ENCODE data around the gene ART4.

ART4 gene, protein sequence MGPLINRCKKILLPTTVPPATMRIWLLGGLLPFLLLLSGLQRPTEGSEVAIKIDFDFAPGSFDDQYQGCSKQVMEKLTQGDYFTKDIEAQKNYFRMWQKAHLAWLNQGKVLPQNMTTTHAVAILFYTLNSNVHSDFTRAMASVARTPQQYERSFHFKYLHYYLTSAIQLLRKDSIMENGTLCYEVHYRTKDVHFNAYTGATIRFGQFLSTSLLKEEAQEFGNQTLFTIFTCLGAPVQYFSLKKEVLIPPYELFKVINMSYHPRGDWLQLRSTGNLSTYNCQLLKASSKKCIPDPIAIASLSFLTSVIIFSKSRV

GRCh38 chr12:14843425-14843887 is at the start of gene ART4:
Gene ART4, minus strand, starts transcription at chr12:14843526. Its CDS starts 413 bp downstream, at chr12:14843113.
- peaks cover 6 to 22% of the 10 kb centered on the region in 2 donors for H3K4me1 Mint-ChIP-seq
- no peaks in the 10 kb centered on the region for H3K9me3 Mint-ChIP-seq
- peaks cover 0 to 1% of the 10 kb centered on the region in 2 donors for H3K36me3 Mint-ChIP-seq
- H3K27me3 Mint-ChIP-seq, result peaks cover 0 to 2% of the 10 kb centered on the region in 2 donors
- H3K4me3 Mint-ChIP-seq, result no peak within 1 kb of the TSS
- H3K27ac Mint-ChIP-seq, result no peak within 1 kb of the TSS
- DNase-seq (no peak), ATAC-seq (replicated peaks) (no peak)

GRCh38 chr12:14892726-14893505 is 49.6 kb upstream of the ART4 start:
- H3K4me1 Mint-ChIP-seq, result no peaks in the 10 kb centered on the region
- no peaks in the 10 kb centered on the region for H3K9me3 Mint-ChIP-seq
- H3K36me3 Mint-ChIP-seq, result no peaks in the 10 kb centered on the region
- DNase-seq (no peak), ATAC-seq (replicated peaks) (no peak)
- no peak overlapping the region for H3K27ac Mint-ChIP-seq
- no peak overlapping the region for H3K4me3 Mint-ChIP-seq
- peaks cover 11% of the 10 kb centered on the region in 2 donors for H3K27me3 Mint-ChIP-seq

DNA sequence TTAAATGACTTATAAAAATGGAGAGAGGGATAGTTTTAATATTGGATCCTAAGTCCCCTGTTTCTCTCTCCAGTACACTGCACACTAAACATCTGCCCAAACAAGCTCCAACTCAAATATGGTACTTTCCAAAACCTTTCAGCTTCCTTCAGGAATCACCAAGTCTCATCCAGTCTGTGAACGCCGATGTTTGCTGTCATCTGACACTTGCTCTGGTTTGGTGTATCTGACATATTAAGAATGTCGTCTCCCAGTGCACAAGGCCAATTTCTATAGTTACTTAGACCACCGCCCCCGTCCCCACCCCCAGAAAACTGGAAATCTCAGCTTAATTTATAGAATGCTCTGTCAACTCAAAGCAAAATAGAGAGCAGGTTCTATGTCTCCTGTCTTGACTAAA is 47.4 kb upstream of the ART4 start:
- peaks cover 19% of the 10 kb centered on the region in 2 donors for H3K27me3 Mint-ChIP-seq
- no peak for ATAC-seq (replicated peaks)

GRCh38 chr12:14886271-14886670 is 42.9 kb upstream of the ART4 start:
- no peak overlapping the region for H3K27ac Mint-ChIP-seq
- H3K36me3 Mint-ChIP-seq, result no peaks in the 10 kb centered on the region
- H3K27me3 Mint-ChIP-seq, result peaks cover 22 to 24% of the 10 kb centered on the region in 2 donors
- no peak overlapping the region for H3K4me3 Mint-ChIP-seq
- H3K4me1 Mint-ChIP-seq, result peaks cover 15 to 32% of the 10 kb centered on the region in 2 donors
- DNase-seq (no peak), ATAC-seq (replicated peaks) (no peak)
- no peaks in the 10 kb centered on the region for H3K9me3 Mint-ChIP-seq

More for the DNA sequence above, 47.4 kb upstream of the ART4 start:
- H3K9me3 Mint-ChIP-seq, result no peaks in the 10 kb centered on the region
- peaks cover 6 to 11% of the 10 kb centered on the region in 2 donors for H3K4me1 Mint-ChIP-seq
- DNase-seq, result no peak
- no peaks in the 10 kb centered on the region for H3K36me3 Mint-ChIP-seq
- no peak overlapping the region for H3K4me3 Mint-ChIP-seq
- no peak overlapping the region for H3K27ac Mint-ChIP-seq

DNA sequence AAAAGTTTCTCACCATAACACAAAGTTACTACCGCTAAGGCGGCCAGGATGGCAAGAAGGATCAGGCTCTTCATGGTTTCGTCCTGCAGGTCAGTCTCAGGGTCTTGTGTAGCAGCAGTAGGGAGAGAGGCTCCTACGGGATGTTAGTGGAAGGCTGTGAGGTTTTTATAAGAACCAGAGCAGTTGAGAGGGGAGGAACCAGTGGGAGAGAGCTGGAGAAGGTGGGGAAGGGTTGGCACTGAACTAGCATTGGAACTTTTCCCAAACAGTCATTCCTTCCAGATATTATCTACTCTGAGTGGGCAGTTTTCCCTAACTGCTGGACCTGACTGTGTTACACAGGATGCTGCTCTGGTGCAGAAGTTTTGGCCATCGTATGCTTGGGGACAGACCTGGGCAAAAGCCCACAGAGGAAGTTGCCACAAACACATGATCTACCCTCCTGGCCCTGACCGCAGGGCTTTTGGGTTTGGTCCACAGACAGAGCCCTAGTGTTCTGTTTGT is 42.4 kb upstream of the ART4 start, which contains the start of gene MGP:
MGP (minus strand) TSS at position 137 of the 504 bp plus-strand sequence; CDS start at position 74, 63 bp downstream.
- peaks cover 19 to 24% of the 10 kb centered on the region in 2 donors for H3K27me3 Mint-ChIP-seq
- H3K9me3 Mint-ChIP-seq, result no peaks in the 10 kb centered on the region
- ATAC-seq (replicated peaks) (no peak), DNase-seq (no peak)
- H3K27ac Mint-ChIP-seq, result peak within 1 kb of the TSS; percentile 70
- peaks cover 15 to 32% of the 10 kb centered on the region in 2 donors for H3K4me1 Mint-ChIP-seq
- H3K36me3 Mint-ChIP-seq, result no peaks in the 10 kb centered on the region
- H3K4me3 Mint-ChIP-seq, result peak within 1 kb of the TSS in 1 of 2 donors; percentile 17

DNA sequence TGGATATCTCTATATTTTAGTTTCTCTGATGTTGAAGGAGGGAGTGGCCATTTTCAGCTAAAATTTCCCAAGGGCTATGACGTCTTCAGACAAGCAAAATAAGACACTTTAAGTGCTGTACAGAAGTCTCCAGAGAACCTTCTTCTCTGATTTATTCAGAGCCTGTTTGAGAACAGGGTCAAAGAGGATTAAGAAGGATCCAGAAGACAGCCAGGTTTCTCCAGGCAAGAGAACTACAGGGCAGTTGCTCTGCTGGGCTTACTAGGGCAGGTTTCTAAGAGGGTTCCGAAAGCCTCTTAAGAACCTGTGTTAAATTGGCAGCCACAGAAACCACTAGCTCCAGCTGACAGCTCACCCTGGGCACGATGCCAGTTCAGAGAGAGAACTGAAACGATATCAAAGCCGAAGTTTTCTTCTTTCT is 41.1 kb upstream of the ART4 start:
- ATAC-seq (replicated peaks) (peak; percentile 99 to 100), DNase-seq (peak; percentile 78)
- Mint-ChIP-seq H3K27ac (peak overlapping the region; percentile 70), H3K9me3 (peaks cover 2 to 5% of the 10 kb centered on the region in 2 donors), H3K27me3 (peaks cover 19 to 24% of the 10 kb centered on the region in 2 donors), H3K36me3 (peaks cover 2 to 5% of the 10 kb centered on the region in 2 donors), H3K4me1 (peaks cover 15 to 32% of the 10 kb centered on the region in 2 donors), H3K4me3 (peak overlapping the region in 1 of 2 donors; percentile 63)

DNA sequence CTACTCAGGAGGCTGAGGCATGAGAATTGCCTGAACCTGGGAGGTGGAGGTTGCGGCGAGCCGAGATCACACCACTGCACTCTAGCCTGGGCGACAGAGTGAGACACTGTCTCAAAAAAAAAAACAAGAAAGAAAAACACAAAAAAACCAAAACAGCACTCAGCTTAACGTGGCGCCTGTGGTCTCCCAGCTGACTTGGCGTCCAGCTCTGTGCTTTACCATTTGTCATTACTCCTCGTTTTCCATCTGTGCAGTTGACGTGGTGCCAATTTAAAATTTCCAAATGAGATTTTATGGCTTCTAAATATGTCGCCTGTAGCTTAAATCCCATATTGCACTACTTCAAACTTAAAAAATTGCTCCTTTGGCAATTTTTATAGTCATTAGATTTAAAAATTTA is 40.4 kb upstream of the ART4 start:
- Mint-ChIP-seq H3K4me1 (peaks cover 15 to 32% of the 10 kb centered on the region in 2 donors), H3K4me3 (no peak overlapping the region), H3K27me3 (peaks cover 19% of the 10 kb centered on the region in 2 donors), H3K27ac (no peak overlapping the region), H3K9me3 (peaks cover 2 to 6% of the 10 kb centered on the region in 2 donors), H3K36me3 (peaks cover 2 to 5% of the 10 kb centered on the region in 2 donors)
- ATAC-seq (replicated peaks), result no peak
- DNase-seq, result no peak

GRCh38 chr12:14880890-14881453 is 37.6 kb upstream of the ART4 start:
- no peak overlapping the region for H3K4me3 Mint-ChIP-seq
- H3K9me3 Mint-ChIP-seq, result peaks cover 2 to 6% of the 10 kb centered on the region in 2 donors
- peaks cover 10 to 23% of the 10 kb centered on the region in 2 donors for H3K4me1 Mint-ChIP-seq
- ATAC-seq (replicated peaks) (no peak), DNase-seq (no peak)
- H3K27me3 Mint-ChIP-seq, result peaks cover 7 to 11% of the 10 kb centered on the region in 2 donors
- H3K27ac Mint-ChIP-seq, result no peak overlapping the region
- H3K36me3 Mint-ChIP-seq, result peaks cover 2 to 5% of the 10 kb centered on the region in 2 donors

GRCh38 chr12:14879222-14879933 is 36.1 kb upstream of the ART4 start:
- Mint-ChIP-seq H3K4me1 (peaks cover 2 to 11% of the 10 kb centered on the region in 2 donors), H3K27me3 (peaks cover 0 to 4% of the 10 kb centered on the region in 2 donors), H3K4me3 (no peak overlapping the region), H3K27ac (no peak overlapping the region), H3K9me3 (peaks cover 2 to 6% of the 10 kb centered on the region in 2 donors), H3K36me3 (peaks cover 2 to 5% of the 10 kb centered on the region in 2 donors)
- ATAC-seq (replicated peaks) (no peak), DNase-seq (no peak)

GRCh38 chr12:14878488-14878887 is 35.2 kb upstream of the ART4 start:
- ATAC-seq (replicated peaks), result no peak
- Mint-ChIP-seq H3K27me3 (peaks cover 0 to 4% of the 10 kb centered on the region in 2 donors), H3K9me3 (peaks cover 4 to 6% of the 10 kb centered on the region in 2 donors)

DNA sequence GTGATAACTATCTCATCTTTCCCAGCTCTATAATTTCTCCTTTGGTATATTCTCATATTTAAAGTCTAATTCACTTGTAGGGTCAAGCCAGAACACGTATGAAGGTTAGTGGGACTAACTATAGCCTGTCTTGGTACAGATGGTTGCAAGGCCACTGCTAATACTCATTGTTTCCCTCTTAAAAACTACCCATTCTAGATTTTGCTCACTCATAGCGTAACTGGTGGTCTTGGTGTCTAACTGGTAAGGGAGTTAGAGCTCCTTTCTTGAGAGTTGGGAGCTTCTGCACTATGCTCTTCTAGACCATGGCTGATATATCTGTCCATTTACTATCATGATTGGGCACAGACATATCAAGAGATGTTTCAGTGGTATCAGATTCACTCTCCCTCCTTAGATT is 33.5 kb upstream of the ART4 start:
- Mint-ChIP-seq H3K4me3 (no peak overlapping the region), H3K9me3 (peaks cover 4 to 6% of the 10 kb centered on the region in 2 donors), H3K36me3 (peaks cover 2 to 5% of the 10 kb centered on the region in 2 donors), H3K27me3 (peaks cover 0 to 4% of the 10 kb centered on the region in 2 donors), H3K4me1 (peaks cover 0 to 8% of the 10 kb centered on the region in 2 donors), H3K27ac (no peak overlapping the region)
- DNase-seq, result no peak
- no peak for ATAC-seq (replicated peaks)

More at GRCh38 chr12:14878488-14878887, 35.2 kb upstream of the ART4 start:
- Mint-ChIP-seq H3K27ac (no peak overlapping the region), H3K4me1 (peaks cover 0 to 10% of the 10 kb centered on the region in 2 donors), H3K36me3 (peaks cover 2 to 5% of the 10 kb centered on the region in 2 donors), H3K4me3 (no peak overlapping the region)
- DNase-seq, result no peak

- Mint-ChIP-seq H3K4me1 (peaks cover 4 to 12% of the 10 kb centered on the region in 2 donors), H3K9me3 (peaks cover 4 to 5% of the 10 kb centered on the region in 2 donors), H3K36me3 (peaks cover 2 to 5% of the 10 kb centered on the region in 2 donors), H3K27ac (no peak overlapping the region), H3K27me3 (peaks cover 0 to 4% of the 10 kb centered on the region in 2 donors), H3K4me3 (no peak overlapping the region)
- ATAC-seq (replicated peaks) (no peak), DNase-seq (no peak)
These were observed 31.6 kb upstream of the ART4 start for GRCh38 chr12:14874882-14875281.

- no peak for DNase-seq
- H3K36me3 Mint-ChIP-seq, result no peaks in the 10 kb centered on the region
- no peak overlapping the region for H3K27ac Mint-ChIP-seq
- peak; percentile 38 to 58 for ATAC-seq (replicated peaks)
- peaks cover 4 to 12% of the 10 kb centered on the region in 2 donors for H3K4me1 Mint-ChIP-seq
- H3K4me3 Mint-ChIP-seq, result no peak overlapping the region
- peaks cover 0 to 4% of the 10 kb centered on the region in 2 donors for H3K27me3 Mint-ChIP-seq
- H3K9me3 Mint-ChIP-seq, result peaks cover 0 to 2% of the 10 kb centered on the region in 2 donors
These were observed 30.3 kb upstream of the ART4 start for GRCh38 chr12:14873440-14874185.

Measured in stimulated activated naive B cell treated with anti-CD40 and anti-IgM and Interleukin-4, amounts not matched to agents 10 μg/mL and 1 μg/mL and 100 μg/mL, for 72 hours (primary cell).